SK-N-MC (cell line): ENCODE results near the gene OXSM.

Experiments
- DNase-seq: peaks from one replicate; pipeline ENCODE4 v3.0.0-alpha.2; 2011; ENCODE audit warnings: low read depth, low spot score
- H3K27ac ChIP-seq: fragments of 200-600 bp; sonication (generic); 2 replicates; pipeline ENCODE4 v1.5.1; 2016; ENCODE audit warnings: mixed run types
- H3K36me3 ChIP-seq: fragments of 200-600 bp; sonication (generic); 2 replicates; pipeline ENCODE4 v1.6.1; 2017; ENCODE audit warnings: antibody characterized with exemption, low read length, mixed read lengths; ENCODE audit not compliant: insufficient read depth
- H3K4me3 ChIP-seq: fragments of 200-600 bp; sonication (generic); 2 replicates; pipeline ENCODE4 v1.5.1; 2016
- H3K9ac ChIP-seq: fragments of 200-600 bp; sonication (generic); 2 replicates; pipeline ENCODE4 v1.8.0; 2017; ENCODE audit warnings: mixed run types, mixed read lengths; ENCODE audit not compliant: insufficient read length
- H3K9me3 ChIP-seq: fragments of 200-600 bp; sonication (generic); 2 replicates; pipeline ENCODE4 v1.6.1; 2017; ENCODE audit warnings: low read depth, mild to moderate bottlenecking, antibody characterized with exemption, low read length, moderate library complexity, mixed read lengths
- EZH2 ChIP-seq: fragments of 200-600 bp; sonication (generic); IDR thresholded peaks from one replicate; pipeline ENCODE4 v1.6.1; 2017; ENCODE audit warnings: antibody characterized with exemption
- FOXP2 ChIP-seq: optimal IDR thresholded peaks from 2 replicates; pipeline ENCODE3; 2011; ENCODE audit warnings: mild to moderate bottlenecking, moderate library complexity; ENCODE audit not compliant: insufficient read depth; ENCODE audit errors: extremely low read length, control extremely low read depth
- POLR2AphosphoS5 ChIP-seq: IDR thresholded peaks from 2 replicates; pipeline ENCODE4 v1.6.1; 2012; ENCODE audit warnings: mild to moderate bottlenecking, low read depth, low read length, borderline replicate concordance

Gene OXSM

GRCh38 chr3:25834346-25834745, 44.5 kb downstream of the OXSM start:
- no peak overlapping the region for H3K4me3 ChIP-seq
- no peak for TF ChIP-seq FOXP2
- no peak for TF ChIP-seq POLR2AphosphoS5
- TF ChIP-seq EZH2 = no peak
- no peaks in the 10 kb centered on the region for H3K9me3 ChIP-seq
- H3K27ac ChIP-seq = no peak overlapping the region
- no peaks in the 10 kb centered on the region for H3K36me3 ChIP-seq
- DNase-seq = no peak
- H3K9ac ChIP-seq = no peak overlapping the region

GRCh38 chr3:25836579-25836978, 46.7 kb downstream of the OXSM start:
- no peaks in the 10 kb centered on the region for H3K36me3 ChIP-seq
- no peaks in the 10 kb centered on the region for H3K9me3 ChIP-seq
- no peak overlapping the region for H3K27ac ChIP-seq
- no peak for DNase-seq
- no peak overlapping the region for H3K4me3 ChIP-seq
- TF ChIP-seq EZH2 (no peak), FOXP2 (no peak), POLR2AphosphoS5 (no peak)
- no peak overlapping the region for H3K9ac ChIP-seq

- no peak overlapping the region for H3K9ac ChIP-seq
- no peaks in the 10 kb centered on the region for H3K9me3 ChIP-seq
- H3K4me3 ChIP-seq = no peak overlapping the region
- H3K36me3 ChIP-seq = no peaks in the 10 kb centered on the region
- no peak overlapping the region for H3K27ac ChIP-seq
- no peak for DNase-seq
- no peak for TF ChIP-seq FOXP2
Measured at GRCh38 chr3:25837038-25837437, 47.1 kb downstream of the OXSM start.

GRCh38 chr3:25840099-25840498, 50.2 kb downstream of the OXSM start:
- Histone ChIP-seq H3K27ac (no peak overlapping the region), H3K9me3 (no peaks in the 10 kb centered on the region), H3K36me3 (no peaks in the 10 kb centered on the region), H3K9ac (no peak overlapping the region), H3K4me3 (no peak overlapping the region)
- DNase-seq = no peak
- TF ChIP-seq FOXP2 (no peak), EZH2 (no peak), POLR2AphosphoS5 (no peak)

- no peak for TF ChIP-seq EZH2
- no peak for TF ChIP-seq POLR2AphosphoS5
- TF ChIP-seq FOXP2 = no peak
Measured at GRCh38 chr3:25843332-25843731, 53.4 kb downstream of the OXSM start.

More at GRCh38 chr3:25843332-25843731, 53.4 kb downstream of the OXSM start:
- Histone ChIP-seq H3K9me3 (no peaks in the 10 kb centered on the region), H3K4me3 (no peak overlapping the region), H3K36me3 (no peaks in the 10 kb centered on the region), H3K9ac (no peak overlapping the region), H3K27ac (no peak overlapping the region)
- DNase-seq = no peak
